ENCODE results near the gene SPZ1. TPM values are rescaled to one million over a fixed set of nuclear protein-coding genes. Genes with fewer than 3 reads are reported as not detected.
"Not testable (repeated sequence)": the region's sequence is repeated elsewhere in the genome, so short reads cannot be mapped to it uniquely, and the experiment has no call there.

SPZ1 gene
- total RNA-seq, 1 donor from 2014 or later: not detected

- Histone ChIP-seq H3F3A (ENCODE audit: low read depth) (no peaks in the 10 kb centered on the region), H3K4me1 (no peaks in the 10 kb centered on the region), H3K27me3 (no peaks in the 10 kb centered on the region), H3K9ac (no peak overlapping the region), H4K20me1 (ENCODE audit: low read depth) (no peaks in the 10 kb centered on the region), H3K36me3 (no peaks in the 10 kb centered on the region), H3K4me2 (no peak overlapping the region), H3K9me3 (ENCODE audit: low read depth) (no peaks in the 10 kb centered on the region), H3K79me2 (ENCODE audit: low read depth) (no peaks in the 10 kb centered on the region), H3K27ac (no peak overlapping the region), H3K4me3 (no peak overlapping the region), H2AFZ (replicated peaks) (no peak overlapping the region)
- Mint-ChIP-seq H3K27ac (no peak overlapping the region), H3K4me3 (no peak overlapping the region), H3K36me3 (no peaks in the 10 kb centered on the region), H3K4me1 (peaks cover 3% of the 10 kb centered on the region), H3K9me3 (no peaks in the 10 kb centered on the region), H3K27me3 (ENCODE audit: insufficient read depth, low read depth) (no peaks in the 10 kb centered on the region)
- DNase-seq (ENCODE audit: low spot score): no peak
- TF ChIP-seq, protein P1, sequence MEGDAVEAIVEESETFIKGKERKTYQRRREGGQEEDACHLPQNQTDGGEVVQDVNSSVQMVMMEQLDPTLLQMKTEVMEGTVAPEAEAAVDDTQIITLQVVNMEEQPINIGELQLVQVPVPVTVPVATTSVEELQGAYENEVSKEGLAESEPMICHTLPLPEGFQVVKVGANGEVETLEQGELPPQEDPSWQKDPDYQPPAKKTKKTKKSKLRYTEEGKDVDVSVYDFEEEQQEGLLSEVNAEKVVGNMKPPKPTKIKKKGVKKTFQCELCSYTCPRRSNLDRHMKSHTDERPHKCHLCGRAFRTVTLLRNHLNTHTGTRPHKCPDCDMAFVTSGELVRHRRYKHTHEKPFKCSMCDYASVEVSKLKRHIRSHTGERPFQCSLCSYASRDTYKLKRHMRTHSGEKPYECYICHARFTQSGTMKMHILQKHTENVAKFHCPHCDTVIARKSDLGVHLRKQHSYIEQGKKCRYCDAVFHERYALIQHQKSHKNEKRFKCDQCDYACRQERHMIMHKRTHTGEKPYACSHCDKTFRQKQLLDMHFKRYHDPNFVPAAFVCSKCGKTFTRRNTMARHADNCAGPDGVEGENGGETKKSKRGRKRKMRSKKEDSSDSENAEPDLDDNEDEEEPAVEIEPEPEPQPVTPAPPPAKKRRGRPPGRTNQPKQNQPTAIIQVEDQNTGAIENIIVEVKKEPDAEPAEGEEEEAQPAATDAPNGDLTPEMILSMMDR (IDR thresholded peaks at IDR 0.05): no peak
- TF ChIP-seq EZH2phosphoT487 (IDR thresholded peaks at IDR 0.05) (no peak), EZH2 (IDR thresholded peaks at IDR 0.05) (no peak)
These were observed 28.4 kb downstream of the SPZ1 start for GRCh38 chr5:80348171-80348570.

DNA sequence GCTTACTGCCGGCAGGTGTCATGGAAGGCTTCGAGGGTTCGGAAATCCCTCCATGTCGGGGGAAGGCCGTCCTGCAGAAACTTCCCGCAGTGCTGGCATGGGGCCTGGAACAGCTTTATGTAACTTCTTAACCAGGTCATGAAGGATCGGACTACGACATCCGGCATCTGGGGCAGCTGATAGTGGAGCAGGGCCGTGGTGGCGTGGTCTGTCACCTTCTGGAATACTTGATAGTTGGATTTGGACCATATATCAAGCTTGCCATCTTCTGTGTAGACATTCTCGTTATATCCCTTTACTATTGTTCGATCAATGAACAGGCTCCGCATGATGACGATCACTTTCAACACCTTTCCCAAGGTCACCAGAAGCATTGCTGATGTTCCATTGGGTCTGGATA, 31.2 kb downstream of the SPZ1 start:
- not testable (repeated sequence) for H3K4me3 Mint-ChIP-seq; H3F3A ChIP-seq (ENCODE audit: low read depth); H3K27me3 ChIP-seq; H3K27ac ChIP-seq; H3K4me3 ChIP-seq; H4K20me1 ChIP-seq (ENCODE audit: low read depth); H3K4me1 ChIP-seq; DNase-seq (ENCODE audit: low spot score); H3K79me2 ChIP-seq (ENCODE audit: low read depth); H3K36me3 ChIP-seq; H3K9ac ChIP-seq; H3K4me2 ChIP-seq; H3K27ac Mint-ChIP-seq; H2AFZ ChIP-seq (replicated peaks); H3K9me3 Mint-ChIP-seq; H3K36me3 Mint-ChIP-seq; H3K27me3 Mint-ChIP-seq (ENCODE audit: insufficient read depth, low read depth); H3K4me1 Mint-ChIP-seq; H3K9me3 ChIP-seq (ENCODE audit: low read depth)

DNA sequence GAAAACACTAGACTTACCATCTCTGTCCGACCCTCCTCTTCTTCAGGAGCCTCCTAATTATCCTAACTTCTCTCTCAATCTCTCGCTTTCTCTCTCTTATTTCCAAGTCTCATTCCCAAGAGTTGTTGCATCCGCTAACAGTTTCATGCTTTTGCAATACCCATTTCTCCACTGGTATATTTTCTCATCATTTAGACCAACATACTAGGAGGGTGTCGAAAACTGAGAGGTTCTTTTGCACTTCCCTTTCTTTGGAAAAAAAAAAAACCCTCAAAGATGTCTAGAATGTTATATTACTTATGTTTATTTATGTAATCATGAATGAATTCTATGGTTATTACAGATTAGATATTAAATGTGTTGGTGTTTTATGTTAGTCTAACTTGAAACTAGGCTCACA, 35.9 kb downstream of the SPZ1 start:
- H3K36me3 Mint-ChIP-seq: no peaks in the 10 kb centered on the region
- H3K4me1 Mint-ChIP-seq: no peaks in the 10 kb centered on the region
- Histone ChIP-seq H2AFZ (replicated peaks) (no peak overlapping the region), H3F3A (ENCODE audit: low read depth) (no peaks in the 10 kb centered on the region), H3K9me3 (ENCODE audit: low read depth) (no peaks in the 10 kb centered on the region), H4K20me1 (ENCODE audit: low read depth) (no peaks in the 10 kb centered on the region), H3K27me3 (no peaks in the 10 kb centered on the region), H3K36me3 (no peaks in the 10 kb centered on the region), H3K79me2 (ENCODE audit: low read depth) (no peaks in the 10 kb centered on the region), H3K4me1 (no peaks in the 10 kb centered on the region), H3K4me3 (no peak overlapping the region), H3K4me2 (no peak overlapping the region), H3K9ac (no peak overlapping the region), H3K27ac (no peak overlapping the region)
- H3K27ac Mint-ChIP-seq: no peak overlapping the region
- H3K4me3 Mint-ChIP-seq: no peak overlapping the region
- no peaks in the 10 kb centered on the region for H3K27me3 Mint-ChIP-seq (ENCODE audit: insufficient read depth, low read depth)
- DNase-seq (ENCODE audit: low spot score): no peak
- no peaks in the 10 kb centered on the region for H3K9me3 Mint-ChIP-seq
- TF ChIP-seq, protein P1 (IDR thresholded peaks at IDR 0.05): no peak
- TF ChIP-seq EZH2 (IDR thresholded peaks at IDR 0.05): no peak
- TF ChIP-seq EZH2phosphoT487 (IDR thresholded peaks at IDR 0.05): no peak

- no peaks in the 10 kb centered on the region for H3K27me3 ChIP-seq
- Mint-ChIP-seq H3K27me3 (ENCODE audit: insufficient read depth, low read depth) (no peaks in the 10 kb centered on the region), H3K36me3 (no peaks in the 10 kb centered on the region), H3K9me3 (no peaks in the 10 kb centered on the region), H3K4me3 (no peak overlapping the region), H3K27ac (no peak overlapping the region), H3K4me1 (no peaks in the 10 kb centered on the region)
- H3K4me1 ChIP-seq: no peaks in the 10 kb centered on the region
- H3K9ac ChIP-seq: no peak overlapping the region
- H3K4me2 ChIP-seq: no peak overlapping the region
- no peak overlapping the region for H3K27ac ChIP-seq
- H3K9me3 ChIP-seq (ENCODE audit: low read depth): no peaks in the 10 kb centered on the region
- H3F3A ChIP-seq (ENCODE audit: low read depth): no peaks in the 10 kb centered on the region
- H3K36me3 ChIP-seq: no peaks in the 10 kb centered on the region
- TF ChIP-seq EZH2 (IDR thresholded peaks at IDR 0.05) (no peak), EZH2phosphoT487 (IDR thresholded peaks at IDR 0.05) (no peak)
- TF ChIP-seq, protein P1 (IDR thresholded peaks at IDR 0.05): no peak
- DNase-seq (ENCODE audit: low spot score): no peak
- no peak overlapping the region for H3K4me3 ChIP-seq
- H4K20me1 ChIP-seq (ENCODE audit: low read depth): no peaks in the 10 kb centered on the region
- H3K79me2 ChIP-seq (ENCODE audit: low read depth): no peaks in the 10 kb centered on the region
- no peak overlapping the region for H2AFZ ChIP-seq (replicated peaks)
These were observed 37.9 kb downstream of the SPZ1 start for GRCh38 chr5:80357671-80358070.

All from neural progenitor cell (in vitro differentiated cells).